OCI-LY3 (cell line): ENCODE results near the gene HTR3A.

Source experiments
- EZH2phosphoT487 ChIP-seq: fragments of 200-600 bp; shearing (Covaris generic); IDR thresholded peaks from 2 replicates; pipeline ENCODE4 v1.6.1; 2018; ENCODE audit warnings: antibody characterized with exemption, mixed run types, low read depth
- TF ChIP-seq, protein P1 (sequence below): fragments of 200-600, 300-600 bp; sonication (generic); IDR thresholded peaks from 2 replicates; pipeline ENCODE4 v1.5.1; 2014; ENCODE audit warnings: antibody characterized with exemption, low read length, low read depth

- TF ChIP-seq, protein P1, sequence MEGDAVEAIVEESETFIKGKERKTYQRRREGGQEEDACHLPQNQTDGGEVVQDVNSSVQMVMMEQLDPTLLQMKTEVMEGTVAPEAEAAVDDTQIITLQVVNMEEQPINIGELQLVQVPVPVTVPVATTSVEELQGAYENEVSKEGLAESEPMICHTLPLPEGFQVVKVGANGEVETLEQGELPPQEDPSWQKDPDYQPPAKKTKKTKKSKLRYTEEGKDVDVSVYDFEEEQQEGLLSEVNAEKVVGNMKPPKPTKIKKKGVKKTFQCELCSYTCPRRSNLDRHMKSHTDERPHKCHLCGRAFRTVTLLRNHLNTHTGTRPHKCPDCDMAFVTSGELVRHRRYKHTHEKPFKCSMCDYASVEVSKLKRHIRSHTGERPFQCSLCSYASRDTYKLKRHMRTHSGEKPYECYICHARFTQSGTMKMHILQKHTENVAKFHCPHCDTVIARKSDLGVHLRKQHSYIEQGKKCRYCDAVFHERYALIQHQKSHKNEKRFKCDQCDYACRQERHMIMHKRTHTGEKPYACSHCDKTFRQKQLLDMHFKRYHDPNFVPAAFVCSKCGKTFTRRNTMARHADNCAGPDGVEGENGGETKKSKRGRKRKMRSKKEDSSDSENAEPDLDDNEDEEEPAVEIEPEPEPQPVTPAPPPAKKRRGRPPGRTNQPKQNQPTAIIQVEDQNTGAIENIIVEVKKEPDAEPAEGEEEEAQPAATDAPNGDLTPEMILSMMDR, result no peak
- TF ChIP-seq EZH2phosphoT487, result no peak
Observed at GRCh38 chr11:114025329-114025907, 50.5 kb downstream of the HTR3A start.
